A673 (cell line): ENCODE measurements around the gene JARID2. TPM values are rescaled to one million over a fixed set of nuclear protein-coding genes. Genes with fewer than 3 reads are reported as not detected.
A peak's percentile ranks its signal among the peaks of the same experiment; 100 is the strongest.

Experiments
- BruUV-seq: library from RNA; stranded (reverse); fragments of 400-500 nt; replicated peaks from 2 replicates; lab custom pipeline; 2021; lab: Mats Ljungman, UMichigan
- CTCF ChIA-PET: fragments of 300-600 bp; sonication (Branson Sonifier 250); formaldehyde crosslinking; loops from one replicate; lab custom pipeline; 2022; ENCODE audit warnings: antibody characterized with exemption; lab: Charles Lee
- POLR2A ChIA-PET: fragments of 300-600 bp; sonication (Branson Sonifier 250); formaldehyde crosslinking; loops from one replicate; lab custom pipeline; 2022; ENCODE audit warnings: antibody characterized with exemption; ENCODE audit not compliant: low non-redundant PET; lab: Charles Lee
- DNase-seq: peaks from one replicate; pipeline ENCODE4 v3.0.0-alpha.2; 2015; ENCODE audit warnings: low spot score
- H3K27ac ChIP-seq: fragments of 200-600 bp; sonication (generic); 2 replicates; pipeline ENCODE4 v1.5.1; 2016; ENCODE audit warnings: mixed run types, low read depth, mild to moderate bottlenecking, mixed read lengths, antibody characterized with exemption, low read length; ENCODE audit not compliant: poor library complexity, severe bottlenecking
- H3K27me3 ChIP-seq: fragments of 200-600 bp; sonication (generic); replicated peaks from 2 replicates; pipeline ENCODE4 v1.6.1; 2017; ENCODE audit warnings: mixed run types, low read depth, mild to moderate bottlenecking, mixed read lengths, antibody characterized with exemption, low read length; ENCODE audit not compliant: insufficient read depth, poor library complexity
- H3K36me3 ChIP-seq: fragments of 200-600 bp; sonication (generic); 2 replicates; pipeline ENCODE4 v1.6.1; 2016; ENCODE audit warnings: mixed run types, mild to moderate bottlenecking, mixed read lengths, antibody characterized with exemption, low read length; ENCODE audit not compliant: insufficient read depth, poor library complexity, severe bottlenecking
- H3K4me1 ChIP-seq: fragments of 200-600 bp; sonication (generic); 2 replicates; pipeline ENCODE4 v1.6.1; 2017; ENCODE audit warnings: mixed run types, mild to moderate bottlenecking, mixed read lengths, antibody characterized with exemption, low read length; ENCODE audit not compliant: insufficient read depth, poor library complexity, severe bottlenecking
- H3K4me3 ChIP-seq: fragments of 200-600 bp; sonication (generic); 2 replicates; pipeline ENCODE4 v1.5.1; 2016; ENCODE audit warnings: low read depth, mixed run types, mild to moderate bottlenecking, mixed read lengths, low read length; ENCODE audit not compliant: poor library complexity, severe bottlenecking
- H3K9me3 ChIP-seq: fragments of 200-600 bp; sonication (generic); 2 replicates; pipeline ENCODE4 v1.6.1; 2016; ENCODE audit warnings: mixed run types, low read depth, mild to moderate bottlenecking, mixed read lengths, antibody characterized with exemption, low read length; ENCODE audit not compliant: poor library complexity, severe bottlenecking
- CTCF ChIP-seq: fragments of 300-800, 200-600 bp; sonication (generic); conservative IDR thresholded peaks from 2 replicates; pipeline ENCODE4 v1.5.1; 2017; ENCODE audit warnings: low read depth, mild to moderate bottlenecking, antibody characterized with exemption, low read length, moderate library complexity, mixed read lengths
- EZH2 ChIP-seq: fragments of 200-600 bp; sonication (generic); IDR thresholded peaks from 2 replicates; pipeline ENCODE4 v1.6.1; 2017; ENCODE audit warnings: borderline replicate concordance, low read depth, mild to moderate bottlenecking, mixed read lengths, antibody characterized with exemption, low read length; ENCODE audit not compliant: poor library complexity, severe bottlenecking
- intact Hi-C: fragments of 100-400 bp; cut with micrococcal nuclease; formaldehyde crosslinking; loops from one replicate; pipeline ENCODE4 v1.10.0; 2022; ENCODE audit not compliant: unreplicated experiment
- total RNA-seq: library from RNA; stranded (reverse); gene quantifications from 2 replicates; pipeline ENCODE4 v1.2.3, GENCODE V29; 2021

Gene JARID2
- total RNA-seq, 1 experiment from 2014 or later, result 29.4 TPM

- no peaks in the 10 kb centered on the region for H3K27me3 ChIP-seq
- intact Hi-C loops, result no loop called here
- TF ChIP-seq CTCF, result no peak
- TF ChIP-seq EZH2, result no peak
- no peak for DNase-seq
- ChIA-PET POLR2A (no interaction called here), CTCF (no interaction called here)
- H3K4me1 ChIP-seq, result peaks cover 27% of the 10 kb centered on the region
- H3K4me3 ChIP-seq, result no peak overlapping the region
- peak overlapping the region; percentile 16 for H3K27ac ChIP-seq
- no TSS peak for BruUV-seq
- H3K9me3 ChIP-seq, result no peaks in the 10 kb centered on the region
- H3K36me3 ChIP-seq, result peaks cover 61% of the 10 kb centered on the region
These were observed 271.2 kb downstream of the JARID2 start for GRCh38 chr6:15516923-15517560.

GRCh38 chr6:15517600-15517999, 271.7 kb downstream of the JARID2 start:
- TF ChIP-seq CTCF, result no peak
- TF ChIP-seq EZH2, result no peak
- H3K36me3 ChIP-seq, result peaks cover 65% of the 10 kb centered on the region
- no TSS peak for BruUV-seq
- peaks cover 23% of the 10 kb centered on the region for H3K4me1 ChIP-seq
- intact Hi-C loops, result no loop called here
- H3K27me3 ChIP-seq, result no peaks in the 10 kb centered on the region
- no peak for DNase-seq
- CTCF ChIA-PET, result no interaction called here
- POLR2A ChIA-PET, result no interaction called here
- H3K27ac ChIP-seq, result no peak overlapping the region
- no peaks in the 10 kb centered on the region for H3K9me3 ChIP-seq
- H3K4me3 ChIP-seq, result no peak overlapping the region

- intact Hi-C loops, result no loop called here
- Histone ChIP-seq H3K27ac (no peak overlapping the region), H3K36me3 (peaks cover 65% of the 10 kb centered on the region), H3K9me3 (no peaks in the 10 kb centered on the region), H3K4me3 (no peak overlapping the region), H3K27me3 (no peaks in the 10 kb centered on the region), H3K4me1 (peaks cover 21% of the 10 kb centered on the region)
- BruUV-seq, result no TSS peak
- POLR2A ChIA-PET, result no interaction called here
- CTCF ChIA-PET, result no interaction called here
- TF ChIP-seq CTCF, result no peak
- no peak for TF ChIP-seq EZH2
- no peak for DNase-seq
These were observed 272.2 kb downstream of the JARID2 start for GRCh38 chr6:15518057-15518456.
